Suppressor macrophage treated with lipopolysaccharide for 4 hours (primary cell): Measurements from ENCODE around the gene CPT1B.

Experiments used
- DNase-seq: peaks from one replicate; pipeline ENCODE4 v3.0.0-alpha.2; 2020

The CPT1B gene

GRCh38 chr22:50568626-50569025 is 9.6 kb downstream of the CPT1B start:
- no peak for DNase-seq

GRCh38 chr22:50567721-50568252 is 10.4 kb downstream of the CPT1B start:
- DNase-seq: no peak

DNA sequence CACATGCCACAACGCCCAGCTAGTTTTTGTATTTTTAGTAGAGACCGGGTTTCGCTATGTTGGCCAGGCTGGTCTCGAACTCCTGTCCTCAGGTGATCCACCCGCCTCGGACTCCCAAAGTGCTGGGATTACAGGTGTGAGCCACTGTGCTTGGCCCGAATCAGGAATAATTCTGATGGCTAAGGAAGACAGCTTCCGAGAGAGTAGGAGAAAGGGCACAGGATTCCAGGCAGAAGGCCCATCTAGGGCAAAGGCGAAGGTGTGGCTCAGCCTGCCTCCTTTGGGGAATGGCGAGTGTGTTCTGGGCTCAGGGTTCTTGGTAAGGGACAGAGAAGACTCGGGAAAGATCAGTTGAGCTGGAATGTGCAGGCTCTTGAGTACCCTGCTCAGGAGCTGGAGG is 13.9 kb downstream of the CPT1B start:
- no peak for DNase-seq

GRCh38 chr22:50563413-50564160 is 14.6 kb downstream of the CPT1B start:
- DNase-seq: no peak

GRCh38 chr22:50562523-50563412 is 15.5 kb downstream of the CPT1B start, which contains the start of gene SYCE3:
SYCE3 (minus strand) TSS chr22:50562919; CDS start chr22:50556405, 6,514 bp downstream.
- DNase-seq: peak; percentile 99

DNA sequence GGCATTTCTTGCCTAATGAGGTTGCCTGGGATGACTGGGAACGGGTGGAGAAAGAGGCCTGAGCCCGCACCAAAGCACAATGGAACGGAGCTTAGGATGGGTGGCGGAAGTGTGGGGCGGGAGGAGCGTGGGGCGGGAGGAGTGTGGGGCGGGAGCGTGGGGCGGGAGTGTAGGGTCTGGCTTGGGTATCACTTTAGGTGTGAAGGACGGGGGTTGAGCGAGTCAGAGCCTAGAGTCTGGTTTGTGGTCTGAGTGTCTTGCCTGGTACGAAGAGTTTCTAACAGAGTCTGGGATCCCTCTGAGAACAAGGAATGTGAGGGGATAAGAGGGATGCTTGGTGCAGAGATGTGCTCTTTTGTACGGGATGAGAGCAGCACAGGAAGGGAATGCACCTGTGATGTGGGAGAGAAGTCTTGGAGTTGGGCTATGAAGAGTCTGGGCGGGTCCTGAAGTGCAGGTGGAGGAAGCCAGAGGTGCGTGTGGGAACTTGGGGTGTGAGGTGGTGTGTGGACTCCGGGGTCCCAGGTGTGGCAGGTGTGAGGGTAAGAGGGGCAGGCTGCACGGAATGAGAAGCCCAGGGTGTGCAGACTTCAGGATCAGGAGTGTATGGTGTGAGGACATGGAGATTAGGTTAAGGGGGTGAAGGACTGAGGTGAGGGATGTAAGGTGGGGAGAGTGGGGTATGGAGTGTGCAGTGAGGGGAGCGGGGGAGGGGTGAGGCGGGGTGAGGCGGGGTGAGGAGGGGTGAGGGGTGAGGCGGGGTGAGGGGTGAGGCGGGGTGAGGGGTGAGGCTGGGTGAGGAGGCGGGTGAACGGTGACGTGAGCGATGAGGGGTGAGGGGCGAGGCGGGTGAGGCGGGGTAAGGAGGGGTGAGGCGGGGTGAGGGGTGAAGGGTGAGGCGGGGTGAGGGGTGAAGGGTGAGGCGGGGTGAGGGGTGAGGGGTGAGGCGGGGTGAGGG is 16.5 kb downstream of the CPT1B start:
- no peak for DNase-seq

- DNase-seq: no peak
Observed at GRCh38 chr22:50560034-50560433, 18.2 kb downstream of the CPT1B start.

GRCh38 chr22:50556703-50557102 is 21.5 kb downstream of the CPT1B start:
- no peak for DNase-seq

DNA sequence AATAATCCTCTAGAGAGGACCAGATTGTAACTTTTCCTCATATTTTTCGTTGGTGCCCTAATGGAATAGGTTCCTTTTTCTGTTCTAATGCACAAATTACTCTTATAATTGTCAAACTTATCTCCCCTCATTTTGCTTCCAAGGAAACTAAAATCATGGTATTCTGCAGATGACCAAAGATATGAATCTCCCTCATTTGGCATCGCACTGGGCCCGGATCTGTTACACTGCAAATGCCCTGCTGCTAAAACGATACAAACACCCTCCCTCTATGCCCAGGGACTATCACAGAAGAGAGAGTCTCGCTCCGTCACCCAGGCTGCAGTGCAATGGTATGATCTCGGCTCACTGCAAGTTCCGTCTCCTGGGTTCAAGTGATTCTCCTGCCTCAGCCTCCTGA is 24.9 kb downstream of the CPT1B start:
- no peak for DNase-seq

- DNase-seq: no peak
Observed at GRCh38 chr22:50551160-50551752, 27.0 kb downstream of the CPT1B start.

DNA sequence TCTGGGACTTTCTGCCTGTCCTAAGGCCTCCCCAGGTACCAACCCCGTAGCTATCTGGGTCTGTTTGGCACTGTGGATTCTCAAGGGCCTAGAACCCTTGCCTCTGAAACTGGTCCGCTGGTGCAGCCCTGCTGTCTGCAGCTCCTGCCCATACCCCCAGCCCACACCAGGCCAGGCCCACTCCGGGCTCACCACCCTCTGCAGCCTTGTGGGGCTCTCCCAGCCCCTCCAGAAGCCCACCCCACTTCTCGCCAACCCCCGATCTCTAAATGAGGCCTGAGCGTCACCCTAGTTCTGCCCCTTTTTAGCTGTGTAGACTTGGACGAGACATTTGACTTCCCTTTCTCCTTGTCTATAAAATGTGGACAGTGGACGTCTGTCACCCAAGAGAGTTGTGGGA is 27.8 kb downstream of the CPT1B start:
- no peak for DNase-seq

DNA sequence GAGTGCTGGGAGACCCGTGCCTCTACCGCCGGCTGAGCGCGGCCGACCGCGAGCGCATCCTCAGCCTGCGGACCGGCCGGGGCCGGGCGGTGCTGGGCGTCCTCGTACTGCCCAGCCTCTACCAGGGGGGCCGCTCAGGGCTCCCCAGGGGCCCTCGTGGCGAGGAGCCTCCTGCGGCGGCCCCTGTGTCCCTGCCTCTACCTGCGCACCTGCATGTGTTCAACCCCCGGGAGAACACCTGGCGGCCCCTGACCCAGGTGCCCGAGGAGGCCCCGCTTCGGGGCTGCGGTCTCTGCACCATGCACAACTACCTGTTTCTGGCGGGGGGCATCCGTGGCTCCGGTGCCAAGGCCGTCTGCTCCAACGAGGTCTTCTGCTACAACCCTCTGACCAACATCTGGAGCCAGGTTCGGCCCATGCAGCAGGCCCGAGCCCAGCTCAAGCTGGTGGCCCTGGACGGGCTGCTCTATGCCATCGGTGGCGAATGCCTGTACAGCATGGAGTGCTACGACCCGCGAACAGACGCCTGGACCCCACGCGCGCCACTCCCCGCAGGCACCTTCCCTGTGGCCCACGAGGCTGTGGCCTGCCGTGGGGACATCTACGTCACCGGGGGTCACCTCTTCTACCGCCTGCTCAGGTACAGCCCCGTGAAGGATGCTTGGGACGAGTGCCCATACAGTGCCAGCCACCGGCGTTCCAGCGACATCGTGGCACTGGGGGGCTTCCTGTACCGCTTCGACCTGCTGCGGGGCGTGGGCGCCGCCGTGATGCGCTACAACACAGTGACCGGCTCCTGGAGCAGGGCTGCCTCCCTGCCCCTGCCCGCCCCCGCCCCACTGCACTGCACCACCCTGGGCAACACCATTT is 29.1 kb downstream of the CPT1B start:
- no peak for DNase-seq

DNA sequence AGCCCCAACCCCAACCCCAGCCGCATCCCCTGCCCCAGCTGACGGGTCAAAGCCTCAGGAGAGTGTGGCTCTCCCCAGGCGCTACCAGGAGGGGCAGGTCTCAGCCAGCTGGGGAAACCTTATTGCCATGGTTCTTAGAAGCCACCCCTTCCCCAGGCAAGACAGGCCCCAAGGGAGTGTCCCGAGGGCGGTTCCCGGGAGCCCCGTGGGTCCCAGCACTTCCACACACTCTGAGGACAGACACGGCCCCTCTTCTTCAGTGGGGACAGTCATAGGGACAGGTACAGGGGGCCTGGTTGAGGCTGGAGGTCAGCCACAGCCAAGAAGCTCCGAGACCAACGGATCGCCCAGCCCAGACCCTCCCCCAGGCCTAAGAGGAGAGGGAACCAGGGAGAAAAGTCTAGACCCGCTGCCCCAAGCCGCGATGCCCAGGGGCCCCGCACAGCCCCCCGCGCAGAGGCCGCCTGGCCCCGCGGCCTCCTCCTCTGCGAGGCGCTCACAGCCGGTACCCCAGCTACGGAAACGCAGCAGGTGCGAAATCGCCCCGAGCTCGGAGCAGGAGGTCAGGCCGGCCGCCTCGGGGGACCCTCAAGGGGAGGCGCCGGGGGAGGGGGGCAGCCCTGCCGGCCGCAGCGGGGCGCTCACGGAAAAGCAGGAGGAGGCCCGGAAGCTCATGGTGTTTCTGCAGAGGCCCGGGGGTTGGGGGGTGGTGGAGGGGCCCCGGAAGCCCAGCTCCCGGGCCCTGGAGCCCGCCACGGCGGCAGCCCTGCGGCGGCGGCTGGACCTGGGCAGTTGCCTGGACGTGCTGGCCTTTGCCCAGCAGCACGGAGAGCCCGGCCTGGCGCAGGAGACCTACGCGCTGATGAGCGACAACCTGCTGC is 29.9 kb downstream of the CPT1B start:
- peak; percentile 12 for DNase-seq

DNA sequence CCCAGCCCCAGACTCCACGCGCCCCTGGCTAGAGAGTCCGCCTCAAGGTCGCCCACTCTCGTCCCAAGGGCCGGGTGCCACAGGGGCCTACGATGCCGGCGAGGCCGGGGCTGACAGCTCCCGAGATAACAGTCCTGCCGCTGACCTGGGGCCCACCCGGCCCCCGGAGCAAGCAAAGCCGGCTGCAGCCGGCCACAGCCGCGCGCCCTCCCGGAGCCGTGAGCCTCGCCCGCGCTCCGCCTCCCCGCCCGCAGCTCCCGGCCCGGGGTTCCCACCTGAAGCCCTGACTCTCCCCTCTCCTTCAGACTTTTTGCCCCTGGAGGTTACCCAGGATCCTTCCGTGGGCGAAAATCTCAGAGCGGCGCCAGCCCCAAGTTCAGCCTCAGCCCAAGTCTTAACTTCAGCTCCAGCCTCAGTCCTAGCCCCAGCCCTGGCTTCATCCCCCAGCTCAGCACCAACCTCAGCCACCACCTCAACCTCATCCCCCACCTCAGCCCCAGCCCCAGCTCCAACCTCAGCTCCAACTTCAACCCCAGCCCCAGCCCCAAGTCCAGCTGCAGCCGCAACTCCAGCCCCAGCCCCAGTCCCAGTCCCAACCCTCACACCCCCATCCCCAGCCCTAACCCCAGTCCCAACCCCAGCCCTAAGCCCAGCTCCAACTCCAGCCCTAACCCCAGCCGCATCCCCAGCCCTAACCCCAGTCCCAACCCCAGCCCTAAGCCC is 30.8 kb downstream of the CPT1B start:
- DNase-seq: no peak

GRCh38 chr22:50546326-50547262 is 31.6 kb downstream of the CPT1B start:
- DNase-seq: no peak

DNA sequence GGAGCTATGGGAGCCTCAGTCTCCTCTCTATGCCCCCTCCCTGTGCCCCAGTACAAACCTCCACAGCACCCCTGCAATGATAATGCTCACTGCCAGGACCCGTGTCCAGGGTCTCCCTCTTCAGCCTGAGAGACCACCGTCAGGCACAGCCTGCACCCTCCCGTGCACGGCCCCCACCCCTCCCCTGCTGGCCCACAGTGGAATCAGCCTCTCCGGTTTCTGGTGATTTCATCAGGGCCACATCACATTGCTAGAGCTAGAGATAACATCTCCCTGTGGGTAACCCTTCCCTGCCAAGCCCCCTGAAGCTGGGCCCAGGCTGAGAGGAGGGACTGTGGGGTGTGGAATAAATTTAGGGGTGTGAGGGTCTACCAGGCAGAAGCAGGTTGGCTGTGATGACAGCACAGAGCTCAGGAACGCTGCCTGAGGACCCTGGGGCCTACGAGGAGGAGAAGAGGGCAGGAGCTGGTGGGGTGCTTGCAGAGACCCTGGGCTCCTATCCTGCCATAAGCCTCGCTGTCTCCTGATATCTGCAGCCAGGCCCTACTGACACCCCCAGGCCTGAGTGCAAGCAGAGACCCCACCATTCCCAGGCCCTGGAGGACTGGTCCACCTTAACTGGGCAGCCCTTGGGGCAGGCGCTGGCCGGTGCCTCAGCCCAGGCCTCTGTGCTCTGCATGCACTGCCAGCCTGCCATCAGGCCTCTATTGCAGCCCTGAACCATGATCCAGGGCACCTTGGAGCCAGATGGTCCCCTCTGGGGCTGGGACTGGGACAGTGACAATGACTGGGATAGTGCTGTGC is 32.5 kb downstream of the CPT1B start, which contains the start of gene KLHDC7B:
Gene KLHDC7B, plus strand, starts transcription at position 378 of the 804 bp plus-strand sequence. Its CDS starts 345 bp downstream, at position 723.
- no peak for DNase-seq

DNA sequence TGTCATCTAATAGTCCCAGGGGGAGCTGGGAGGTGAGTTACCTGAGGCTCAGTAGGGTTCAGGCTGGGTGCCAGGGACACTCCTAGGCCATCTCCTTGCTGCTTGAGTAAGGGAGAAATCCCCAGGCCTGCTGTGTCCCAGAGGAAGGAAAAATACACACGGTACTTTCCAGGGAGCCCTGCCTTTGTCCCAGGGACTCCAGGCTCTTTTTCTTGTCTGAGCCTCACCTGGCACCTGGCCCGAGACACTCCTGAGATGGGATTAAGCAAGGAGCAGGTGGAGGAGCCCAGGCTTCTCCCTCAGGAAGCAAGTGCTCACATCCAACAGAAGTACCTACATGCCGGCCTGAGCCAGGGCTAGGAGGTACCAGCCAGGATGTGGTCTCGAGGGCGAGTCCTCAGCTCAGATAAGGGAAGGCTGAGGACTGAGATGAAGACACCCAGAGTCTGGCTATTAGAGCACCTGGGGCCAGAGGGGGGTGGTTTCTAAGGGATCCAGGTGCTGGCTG is 33.4 kb downstream of the CPT1B start:
- no peak for DNase-seq
